ENCODE results near the gene ZSCAN22. TPM values are rescaled to one million over a fixed set of nuclear protein-coding genes. Genes with fewer than 3 reads are reported as not detected.

The ZSCAN22 gene
- total and polyA plus RNA-seq, 2 donors (not counting 3 experiments of a cell fraction or from before 2014, with no cell fraction given), result 3.6 to 3.7 TPM

DNA sequence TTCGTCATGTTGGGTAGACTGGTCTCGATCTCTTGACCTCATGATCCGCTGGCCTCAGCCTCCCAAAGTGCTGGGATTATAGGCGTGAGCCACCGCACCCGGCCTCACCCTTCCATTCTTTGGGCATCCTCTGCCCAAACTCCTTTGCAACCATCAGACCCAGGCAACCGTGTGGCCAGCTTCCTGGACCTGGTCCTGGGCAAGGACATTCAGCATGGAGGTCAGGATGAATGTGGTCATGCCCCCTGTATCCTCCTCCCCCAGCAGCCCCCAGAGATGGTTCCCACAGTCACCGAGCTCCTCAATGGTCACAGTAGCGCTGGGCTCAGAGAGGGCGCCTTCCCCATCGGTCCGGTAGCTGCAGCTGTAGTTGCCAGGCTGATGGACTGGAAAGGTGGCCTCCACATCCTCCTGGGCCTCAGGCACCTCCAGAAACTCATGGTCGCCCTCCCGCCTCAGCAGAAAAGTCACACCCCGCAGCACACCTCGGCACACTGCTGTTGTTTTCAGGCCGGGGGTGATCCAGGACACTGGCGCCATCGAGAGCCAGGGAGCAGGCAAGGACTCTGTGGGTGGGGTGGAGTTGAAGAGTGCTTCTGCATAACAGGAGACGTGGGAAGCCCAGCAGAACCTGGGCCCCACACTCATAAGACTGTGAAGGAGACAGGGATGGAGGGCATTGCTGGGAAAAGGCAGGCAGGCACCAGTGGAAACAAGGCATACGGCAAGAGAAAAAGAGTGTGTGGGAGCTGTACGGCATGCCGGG is 25.4 kb downstream of the ZSCAN22 start:
- no peak overlapping the region for H3K4me3 ChIP-seq (replicated peaks in 1 of 3; ENCODE audit: insufficient read depth in 1 of 3, low read depth in 1 of 3, low read length in 3 of 3)
- no peak overlapping the region for H3K4me2 ChIP-seq (ENCODE audit: insufficient read depth, low read length)
- no peak for DNase-seq (ENCODE audit: low read depth, low spot score)
- no TSS peak for BruUV-seq (replicated peaks)
- H4K20me1 ChIP-seq (replicated peaks; ENCODE audit: control insufficient read depth, extremely low read depth, insufficient read depth, low read length), result no peaks in the 10 kb centered on the region
- no peak overlapping the region for H2AFZ ChIP-seq (ENCODE audit: low read depth, low read length)
- H3K36me3 ChIP-seq (ENCODE audit: control insufficient read depth in 2 of 2, extremely low read depth in 1 of 2, insufficient read depth in 2 of 2, low read length in 2 of 2), result no peaks in the 10 kb centered on the region
- H3K9me1 ChIP-seq (replicated peaks; ENCODE audit: control insufficient read depth, extremely low read depth, insufficient read depth, low read length), result no peaks in the 10 kb centered on the region
- no peaks in the 10 kb centered on the region for H3K79me2 ChIP-seq (ENCODE audit: control insufficient read depth, insufficient read depth, low read length)
- ChIA-PET CTCF (no interaction called here), POLR2A (no interaction called here)
- H3K27ac ChIP-seq (ENCODE audit: insufficient read depth, low read depth, low read length), result no peak overlapping the region
- peaks cover 10% of the 10 kb centered on the region for H3K4me1 ChIP-seq (ENCODE audit: control insufficient read depth, extremely low read depth, insufficient read depth, low read length)
- no peak for TF ChIP-seq FOS (IDR thresholded peaks at IDR 0.05; ENCODE audit: borderline replicate concordance, insufficient read depth, low read length)
- no peak for TF ChIP-seq EZH2 (IDR thresholded peaks at IDR 0.05; ENCODE audit: borderline replicate concordance, low read depth, low read length, severe bottlenecking)
- no peak for TF ChIP-seq POLR2AphosphoS5 (IDR thresholded peaks at IDR 0.05; ENCODE audit: insufficient read depth, low read depth, low read length)
- no peak for TF ChIP-seq POLR2A (IDR thresholded peaks at IDR 0.05; ENCODE audit: low read depth, low read length)
- no peak for TF ChIP-seq GATA2 (IDR thresholded peaks at IDR 0.05; ENCODE audit: insufficient read depth, insufficient read length, low read depth, low read length)
- TF ChIP-seq, protein P1, sequence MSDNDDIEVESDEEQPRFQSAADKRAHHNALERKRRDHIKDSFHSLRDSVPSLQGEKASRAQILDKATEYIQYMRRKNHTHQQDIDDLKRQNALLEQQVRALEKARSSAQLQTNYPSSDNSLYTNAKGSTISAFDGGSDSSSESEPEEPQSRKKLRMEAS (IDR thresholded peaks at IDR 0.05; ENCODE audit: insufficient read depth, insufficient read length), result no peak
- no peak for TF ChIP-seq JUN (IDR thresholded peaks at IDR 0.05; ENCODE audit: borderline replicate concordance, insufficient read depth, insufficient read length, low read depth)
- TF ChIP-seq, protein P2, sequence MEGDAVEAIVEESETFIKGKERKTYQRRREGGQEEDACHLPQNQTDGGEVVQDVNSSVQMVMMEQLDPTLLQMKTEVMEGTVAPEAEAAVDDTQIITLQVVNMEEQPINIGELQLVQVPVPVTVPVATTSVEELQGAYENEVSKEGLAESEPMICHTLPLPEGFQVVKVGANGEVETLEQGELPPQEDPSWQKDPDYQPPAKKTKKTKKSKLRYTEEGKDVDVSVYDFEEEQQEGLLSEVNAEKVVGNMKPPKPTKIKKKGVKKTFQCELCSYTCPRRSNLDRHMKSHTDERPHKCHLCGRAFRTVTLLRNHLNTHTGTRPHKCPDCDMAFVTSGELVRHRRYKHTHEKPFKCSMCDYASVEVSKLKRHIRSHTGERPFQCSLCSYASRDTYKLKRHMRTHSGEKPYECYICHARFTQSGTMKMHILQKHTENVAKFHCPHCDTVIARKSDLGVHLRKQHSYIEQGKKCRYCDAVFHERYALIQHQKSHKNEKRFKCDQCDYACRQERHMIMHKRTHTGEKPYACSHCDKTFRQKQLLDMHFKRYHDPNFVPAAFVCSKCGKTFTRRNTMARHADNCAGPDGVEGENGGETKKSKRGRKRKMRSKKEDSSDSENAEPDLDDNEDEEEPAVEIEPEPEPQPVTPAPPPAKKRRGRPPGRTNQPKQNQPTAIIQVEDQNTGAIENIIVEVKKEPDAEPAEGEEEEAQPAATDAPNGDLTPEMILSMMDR (IDR thresholded peaks at IDR 0.05; ENCODE audit: extremely low read depth in 1 of 2, insufficient read depth in 1 of 2, low read depth in 1 of 2, low read length in 2 of 2), result no peak
- no peak for TF ChIP-seq MYC (IDR thresholded peaks at IDR 0.05; ENCODE audit: low read depth, low read length)
- dilution Hi-C loops (cut with MboI; ENCODE audit: extremely low pct_ligation_motif_present, low sequenced_read_pairs) (no loop called here), intact Hi-C loops (cut with micrococcal nuclease) (no loop called here)
- H3K27me3 ChIP-seq (ENCODE audit: control insufficient read depth in 2 of 2, insufficient read depth in 2 of 2, low read length in 2 of 2), result peaks cover 25 to 52% of the 10 kb centered on the region in 2 experiments
- no peak for FAIRE-seq
- H3K9ac ChIP-seq (replicated peaks; ENCODE audit: extremely low read depth, insufficient read depth, low read length), result no peak overlapping the region
- H3K9me3 ChIP-seq (replicated peaks; ENCODE audit: control insufficient read depth, insufficient read depth, low read length), result no peaks in the 10 kb centered on the region
